Stimulated activated CD8-positive, alpha-beta memory T cell treated with anti-CD3 and anti-CD28 coated beads, Interleukin-7, amount 100 ng/mL, for 1 hour (primary cell): ENCODE measurements around the gene TMED9.
"Not testable (repeated sequence)": the region's sequence is repeated elsewhere in the genome, so short reads cannot be mapped to it uniquely, and the experiment has no call there.

Source experiments
- DNase-seq, 2 donors: peaks; one replicate each; pipeline ENCODE4 v3.0.0-alpha.2; 2020; ENCODE audit warnings: low read depth in 2 of 2

The TMED9 gene

GRCh38 chr5:177606071-177607051, 14.4 kb downstream of the TMED9 start:
- no peak for DNase-seq

DNA sequence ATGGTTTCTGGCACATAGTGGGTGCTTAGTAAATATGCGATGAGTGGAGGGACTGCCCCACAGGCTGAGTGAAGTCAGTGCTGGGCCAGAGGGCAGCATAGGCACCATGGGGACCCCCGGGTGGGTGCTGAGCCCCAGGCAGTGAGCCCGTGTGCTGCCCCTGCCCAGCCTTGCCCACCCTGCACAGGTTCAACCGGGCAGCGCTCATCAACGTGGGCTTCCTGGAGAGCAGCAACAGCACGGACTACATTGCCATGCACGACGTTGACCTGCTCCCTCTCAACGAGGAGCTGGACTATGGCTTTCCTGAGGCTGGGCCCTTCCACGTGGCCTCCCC, 15.1 kb downstream of the TMED9 start:
- no peak for DNase-seq

GRCh38 chr5:177607452-177608192, 15.6 kb downstream of the TMED9 start:
- no peak for DNase-seq

DNA sequence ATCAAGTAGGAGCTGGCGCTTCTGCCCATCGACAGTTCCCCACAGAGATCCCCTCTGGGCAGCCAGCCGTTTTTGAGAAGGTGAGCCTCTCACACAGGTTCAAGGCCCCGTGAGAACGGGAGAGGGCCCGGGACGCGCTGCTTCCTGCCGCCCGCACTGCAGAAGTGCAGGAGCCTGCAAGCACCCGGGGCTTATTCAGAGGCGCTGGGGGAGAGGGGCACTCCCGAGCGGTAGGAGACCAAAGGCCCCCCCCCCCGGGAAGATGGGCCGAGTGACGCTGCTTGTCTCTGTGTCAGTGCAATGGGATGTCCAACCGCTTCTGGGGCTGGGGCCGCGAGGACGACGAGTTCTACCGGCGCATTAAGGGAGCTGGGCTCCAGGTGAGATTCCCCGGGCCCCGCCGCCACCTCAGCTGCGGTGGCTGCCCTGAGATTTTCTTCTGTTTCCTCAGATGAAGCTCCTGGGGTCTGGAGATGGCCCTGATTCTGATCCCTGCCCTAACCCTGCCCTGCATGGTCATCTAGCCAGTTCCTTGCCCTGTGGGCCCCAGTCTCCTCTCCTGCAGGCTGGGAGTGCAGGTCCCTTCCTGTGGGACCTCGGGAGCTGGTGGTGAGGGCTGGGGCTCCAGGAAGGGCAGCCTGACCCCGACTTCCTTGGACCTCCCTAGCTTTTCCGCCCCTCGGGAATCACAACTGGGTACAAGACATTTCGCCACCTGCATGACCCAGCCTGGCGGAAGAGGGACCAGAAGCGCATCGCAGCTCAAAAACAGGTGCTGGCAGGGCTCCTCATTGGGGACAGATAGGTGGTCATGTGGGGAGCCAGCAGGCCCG, 16.5 kb downstream of the TMED9 start:
- no peak for DNase-seq

DNA sequence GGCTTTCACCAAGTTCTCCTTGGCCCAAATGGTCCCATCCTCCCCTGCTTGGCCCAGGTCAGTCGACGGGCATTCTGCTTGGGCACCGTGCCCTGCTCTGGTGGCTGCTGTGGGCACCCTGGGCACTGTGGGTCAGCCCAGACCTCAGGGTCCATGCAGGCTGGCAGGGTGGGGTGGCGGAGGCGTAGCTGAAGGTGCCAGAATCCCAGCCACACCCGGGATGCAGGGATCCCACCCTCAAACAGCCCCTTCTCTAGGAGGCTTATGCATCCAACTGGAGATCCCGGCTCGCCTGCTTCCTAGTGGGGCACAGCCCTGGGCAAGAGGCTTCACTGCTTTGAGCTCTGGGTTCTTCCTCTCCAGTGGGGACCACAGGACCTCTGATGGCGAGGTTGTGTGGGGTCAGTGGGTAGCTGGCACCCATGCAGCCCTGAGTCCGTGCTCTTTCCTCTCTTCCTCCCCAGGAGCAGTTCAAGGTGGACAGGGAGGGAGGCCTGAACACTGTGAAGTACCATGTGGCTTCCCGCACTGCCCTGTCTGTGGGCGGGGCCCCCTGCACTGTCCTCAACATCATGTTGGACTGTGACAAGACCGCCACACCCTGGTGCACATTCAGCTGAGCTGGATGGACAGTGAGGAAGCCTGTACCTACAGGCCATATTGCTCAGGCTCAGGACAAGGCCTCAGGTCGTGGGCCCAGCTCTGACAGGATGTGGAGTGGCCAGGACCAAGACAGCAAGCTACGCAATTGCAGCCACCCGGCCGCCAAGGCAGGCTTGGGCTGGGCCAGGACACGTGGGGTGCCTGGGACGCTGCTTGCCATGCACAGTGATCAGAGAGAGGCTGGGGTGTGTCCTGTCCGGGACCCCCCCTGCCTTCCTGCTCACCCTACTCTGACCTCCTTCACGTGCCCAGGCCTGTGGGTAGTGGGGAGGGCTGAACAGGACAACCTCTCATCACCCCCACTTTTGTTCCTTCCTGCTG, 17.4 kb downstream of the TMED9 start:
- no peak for DNase-seq

- DNase-seq: no peak
These were observed 18.2 kb downstream of the TMED9 start for GRCh38 chr5:177610131-177610769.

DNA sequence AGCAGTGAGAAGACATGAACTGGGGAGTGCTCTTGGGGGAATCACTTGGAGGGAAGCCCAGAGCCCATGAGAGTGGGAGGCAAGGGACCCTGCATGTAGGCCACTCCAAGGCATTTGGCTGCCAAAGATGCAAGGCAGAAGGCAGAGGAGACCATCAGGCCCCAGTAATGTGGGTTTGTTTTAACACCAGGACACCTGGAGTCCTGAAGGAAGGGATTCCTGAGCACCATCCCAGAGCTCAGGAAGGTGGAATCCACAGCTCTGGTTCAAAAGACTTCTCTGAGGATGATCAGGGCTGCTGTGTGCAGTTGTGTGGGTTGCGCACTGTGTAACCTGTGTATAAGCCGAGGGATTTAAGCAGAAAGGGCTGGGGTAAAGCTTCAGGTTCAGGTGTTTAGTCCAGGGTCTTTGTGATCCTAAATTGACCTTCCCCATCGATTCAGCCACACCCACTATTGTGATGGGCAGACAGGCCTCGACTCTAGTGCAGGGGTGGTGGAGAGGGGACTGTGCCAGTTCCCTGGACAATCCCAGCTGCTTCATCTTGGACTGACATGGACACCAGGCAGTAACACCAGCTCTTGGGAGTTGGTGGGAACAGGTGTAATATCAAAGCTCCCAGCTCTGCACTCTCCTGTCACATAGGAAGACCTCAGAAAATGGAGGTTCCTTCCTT, 18.9 kb downstream of the TMED9 start:
- no peak for DNase-seq

DNA sequence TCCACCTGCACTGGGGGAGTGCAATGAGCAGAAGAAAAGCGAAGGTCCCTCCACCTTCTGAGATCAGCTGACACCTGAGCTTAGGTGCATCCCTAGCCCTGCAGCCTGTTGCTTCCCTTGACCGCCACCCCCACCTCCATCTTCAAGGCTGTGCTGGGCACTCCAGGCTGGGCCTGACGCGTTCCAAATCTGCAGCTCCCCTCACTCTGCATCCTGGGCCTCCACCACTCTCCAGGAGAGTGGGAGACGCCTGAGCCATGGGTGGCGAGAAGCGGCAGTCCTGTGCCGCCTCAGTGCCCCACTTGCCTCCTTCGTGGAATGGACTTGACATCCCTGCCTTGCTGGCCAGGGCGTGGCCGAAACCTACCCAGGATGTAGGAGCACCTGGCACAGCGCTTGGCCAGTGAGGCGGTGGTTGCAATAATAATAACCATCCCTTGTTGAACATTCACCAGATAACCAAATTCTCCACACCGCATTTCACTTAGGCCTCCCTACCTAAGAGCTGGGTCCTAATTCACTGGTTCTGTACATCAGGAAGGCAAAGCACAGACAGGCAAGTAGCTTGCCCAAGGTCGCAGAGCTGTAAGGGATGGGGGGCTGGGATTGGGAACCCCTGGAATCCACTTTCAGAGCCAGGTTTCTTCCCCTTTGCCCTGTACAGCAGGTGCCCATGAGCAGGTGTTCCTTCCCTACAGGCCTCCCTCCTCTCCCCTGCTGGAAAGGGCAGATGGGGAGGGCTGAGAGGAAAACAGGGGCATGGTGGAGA, 19.6 kb downstream of the TMED9 start:
- no peak for DNase-seq

- no peak for DNase-seq
These were observed 20.2 kb downstream of the TMED9 start for GRCh38 chr5:177612215-177612673.

DNA sequence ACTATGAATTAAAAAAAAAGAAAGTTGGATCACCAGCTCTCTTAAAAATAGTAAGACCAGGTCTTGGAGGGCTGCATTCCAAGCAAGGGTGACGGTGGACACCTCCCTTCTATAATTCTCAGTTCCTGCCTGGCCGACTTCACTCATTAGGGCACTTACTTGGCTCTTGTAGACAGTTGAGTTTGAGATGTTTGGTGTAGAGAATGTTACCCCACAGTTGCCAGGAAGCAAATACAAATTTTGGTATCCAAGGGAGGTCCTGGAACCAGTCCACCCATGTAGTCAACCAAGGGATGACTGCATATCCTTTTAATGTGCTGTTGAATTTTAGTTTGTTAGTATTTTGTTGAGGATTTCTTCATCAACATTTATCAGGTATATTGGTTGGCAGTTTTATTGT, 28.6 kb downstream of the TMED9 start:
- DNase-seq: no peak

DNA sequence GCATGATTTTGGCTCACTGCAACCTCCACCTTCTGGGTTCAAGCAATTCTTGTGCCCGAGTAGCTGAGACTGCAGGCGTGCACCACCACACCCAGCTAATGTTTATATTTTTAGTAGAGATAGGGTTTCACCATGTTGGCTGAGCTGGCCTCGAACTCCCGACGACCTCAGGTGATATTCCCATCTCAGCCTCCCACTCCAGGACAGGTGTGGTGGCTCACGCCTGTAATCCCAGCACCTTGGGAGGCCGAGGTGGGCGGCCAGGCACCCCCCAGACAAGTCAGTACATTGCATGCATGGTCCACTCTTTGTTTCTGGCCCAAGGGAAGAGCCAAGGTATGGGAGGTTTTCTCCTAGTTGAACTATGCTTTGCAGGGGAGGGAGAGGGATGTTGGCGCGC, 32.2 kb downstream of the TMED9 start:
- not testable (repeated sequence) for DNase-seq

DNA sequence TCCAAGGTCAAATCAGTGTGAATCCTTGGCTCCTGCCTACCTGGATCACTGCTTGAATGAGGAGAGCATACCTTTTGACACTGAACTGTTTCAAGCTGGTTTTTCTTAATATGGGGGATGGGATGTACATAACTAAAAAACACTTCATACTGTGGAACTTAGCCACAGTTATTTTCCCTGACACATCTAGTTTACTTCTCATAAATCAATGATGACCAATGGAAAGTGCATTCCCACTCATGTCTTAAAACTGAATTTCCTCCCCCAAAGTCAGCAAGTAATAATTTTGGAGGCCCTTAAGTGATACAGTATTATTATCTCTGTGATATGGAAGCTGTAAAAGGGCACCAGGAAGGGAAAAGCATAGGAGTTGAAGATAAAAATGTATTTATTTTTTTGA, 38.2 kb downstream of the TMED9 start:
- not testable (repeated sequence) for DNase-seq

DNA sequence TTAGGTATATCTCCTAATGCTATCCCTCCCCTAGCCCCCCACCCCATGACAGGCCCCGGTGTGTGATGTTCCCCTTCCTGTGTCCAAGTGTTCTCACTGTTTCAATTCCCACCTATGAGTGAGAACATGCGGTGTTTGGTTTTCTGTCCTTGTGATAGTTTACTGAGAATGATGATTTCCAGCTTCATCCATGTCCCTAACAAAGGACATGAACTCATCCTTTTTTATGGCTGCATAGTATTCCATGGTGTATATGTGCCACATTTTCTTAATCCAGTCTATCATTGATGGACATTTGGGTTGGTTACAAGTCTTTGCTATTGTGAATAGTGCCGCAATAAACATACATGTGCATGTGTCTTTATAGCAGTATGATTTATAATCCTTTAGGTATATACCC, 42.9 kb downstream of the TMED9 start:
- not testable (repeated sequence) for DNase-seq

GRCh38 chr5:177645462-177645861, 53.5 kb downstream of the TMED9 start:
- DNase-seq: not testable (repeated sequence)
